ENCODE measurements around the gene ARPP19. TPM values are rescaled to one million over a fixed set of nuclear protein-coding genes. Genes with fewer than 3 reads are reported as not detected.
"Not testable (repeated sequence)": the region's sequence is repeated elsewhere in the genome, so short reads cannot be mapped to it uniquely, and the experiment has no call there.

The ARPP19 gene
- total RNA-seq, 1 donor from 2014 or later: 165 TPM

DNA sequence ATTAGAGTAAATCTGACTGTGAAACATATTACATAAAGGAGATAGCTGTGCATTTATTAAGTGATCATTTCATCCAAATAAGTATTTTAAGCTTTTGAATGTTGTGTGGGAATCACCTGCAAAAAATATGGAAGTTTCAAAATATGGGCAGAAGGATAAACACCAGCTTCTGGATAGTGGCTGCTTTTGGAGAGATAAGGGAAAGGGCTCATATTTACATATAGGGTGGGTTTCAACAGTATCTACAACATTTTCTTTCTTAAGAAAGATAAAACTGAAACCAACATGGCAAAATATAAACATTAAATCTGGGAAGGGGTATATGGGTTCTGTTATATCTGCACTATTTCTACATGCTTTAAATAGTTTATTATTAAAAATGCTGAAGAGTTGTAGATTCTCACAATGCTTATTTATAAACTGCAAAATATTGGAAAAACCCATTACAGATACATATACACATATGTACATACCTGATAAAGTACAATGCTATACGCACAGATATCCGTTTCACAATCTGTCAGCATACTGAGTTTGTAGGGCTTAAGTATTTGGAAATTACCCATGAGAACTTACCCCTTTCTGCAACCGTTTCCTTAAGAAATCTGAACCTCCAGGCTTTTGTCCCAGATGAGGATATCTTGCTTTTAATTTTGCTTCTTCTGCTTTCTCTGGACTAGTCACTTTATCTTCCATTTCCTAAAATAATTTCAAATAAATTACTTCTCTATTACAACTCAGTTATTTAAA, 12.1 kb downstream of the ARPP19 start:
- intact Hi-C loops (cut with micrococcal nuclease): no loop called here
- ATAC-seq (no peak), DNase-seq (no peak)

DNA sequence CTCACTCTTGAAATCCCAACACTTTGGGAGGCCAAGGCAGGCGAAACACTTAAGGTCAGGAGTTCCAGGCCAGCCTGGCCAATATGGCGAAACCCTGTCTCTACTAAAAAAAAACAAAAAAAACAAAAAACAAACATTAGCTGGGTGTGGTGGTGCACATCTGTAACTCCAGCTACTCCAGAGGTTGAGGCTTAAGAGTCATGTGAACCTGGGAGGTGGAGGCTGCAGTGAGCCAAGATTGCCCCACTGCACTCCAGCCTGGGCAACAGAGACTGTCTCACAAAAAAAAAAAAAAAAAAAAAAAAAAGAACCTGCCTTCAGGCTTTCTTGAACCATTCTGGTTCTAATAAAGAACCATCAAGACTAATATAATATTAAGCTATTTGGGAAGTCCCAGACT, 16.5 kb downstream of the ARPP19 start:
- no peak for DNase-seq
- ATAC-seq: peak; percentile 39
- intact Hi-C loops (cut with micrococcal nuclease): no loop called here

DNA sequence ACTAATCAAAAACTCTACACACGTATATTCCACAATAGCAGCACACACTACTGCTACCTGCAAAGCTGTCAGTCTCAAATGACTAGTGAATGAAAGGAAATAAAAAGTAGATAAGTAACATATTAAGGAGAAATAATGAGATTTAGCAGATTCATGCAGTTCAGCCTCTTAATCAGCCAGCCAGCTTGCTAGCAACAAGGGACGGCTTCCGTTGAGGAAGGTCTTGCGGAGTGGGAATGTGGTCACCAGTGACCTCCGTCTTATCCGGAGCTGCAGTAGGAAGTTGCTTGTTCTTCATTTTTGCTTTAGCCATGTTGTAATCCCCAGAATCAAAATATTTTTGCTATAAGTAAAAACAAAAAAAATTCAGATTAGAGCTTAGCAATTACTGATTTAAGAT, 17.1 kb downstream of the ARPP19 start:
- intact Hi-C loops (cut with micrococcal nuclease): no loop called here
- DNase-seq (no peak), ATAC-seq (peak; percentile 48)

DNA sequence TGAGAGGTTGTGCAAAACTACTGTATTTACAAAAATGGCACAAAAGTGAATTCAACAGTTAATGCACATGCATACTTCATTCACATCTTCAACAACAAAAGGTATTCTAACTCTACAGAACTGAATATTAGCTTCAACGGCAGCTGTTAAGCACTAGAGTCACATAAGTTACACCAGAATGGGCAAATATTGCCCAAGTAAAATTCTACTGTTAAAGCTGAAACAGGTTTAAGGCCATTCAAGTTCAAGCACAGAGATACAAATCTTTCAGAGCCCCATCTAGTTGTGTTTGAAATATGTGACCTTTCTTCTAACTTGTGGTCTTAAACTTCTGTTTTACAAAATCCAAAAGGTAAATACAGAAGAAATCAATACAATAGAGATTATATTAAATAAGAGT, 17.6 kb downstream of the ARPP19 start:
- DNase-seq; intact Hi-C loops (cut with micrococcal nuclease); ATAC-seq: not testable (repeated sequence)

DNA sequence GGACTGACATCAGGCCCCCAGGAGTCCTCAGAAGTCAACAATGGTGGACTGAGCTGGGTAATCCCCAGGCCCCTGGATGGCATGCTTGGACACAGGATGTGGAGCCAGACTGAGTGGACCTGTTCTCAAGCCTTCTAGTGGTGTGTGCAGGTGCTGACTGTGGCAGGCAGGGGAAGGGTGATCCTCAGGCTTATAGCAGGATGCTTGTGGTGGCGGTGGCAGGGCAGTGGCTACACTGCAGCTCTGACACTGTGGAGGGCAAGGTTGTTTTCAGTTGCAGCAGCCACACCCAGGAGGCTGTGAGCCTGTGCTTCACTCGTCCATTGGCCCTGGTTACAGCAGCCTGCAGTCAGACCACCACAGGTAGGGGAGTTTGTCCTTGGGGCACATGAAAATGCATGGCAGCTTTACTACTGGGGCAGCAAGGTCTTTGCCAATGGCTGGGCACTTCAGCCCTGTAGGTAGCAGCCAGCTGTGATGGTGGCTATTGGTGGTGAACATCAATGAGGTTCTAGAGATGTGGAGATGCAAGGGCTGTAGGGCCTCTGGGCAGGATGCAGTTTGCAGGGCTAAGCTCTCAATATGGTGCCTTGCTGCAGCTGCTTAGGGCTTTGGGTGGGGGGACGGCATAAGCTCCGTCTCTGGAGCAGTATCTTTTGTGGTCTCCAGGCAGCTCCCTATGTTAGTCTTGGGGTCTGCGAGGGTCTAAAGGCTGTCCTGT, 22.6 kb downstream of the ARPP19 start:
- intact Hi-C loops (cut with micrococcal nuclease): no loop called here
- DNase-seq (no peak), ATAC-seq (peak; percentile 50)

DNA sequence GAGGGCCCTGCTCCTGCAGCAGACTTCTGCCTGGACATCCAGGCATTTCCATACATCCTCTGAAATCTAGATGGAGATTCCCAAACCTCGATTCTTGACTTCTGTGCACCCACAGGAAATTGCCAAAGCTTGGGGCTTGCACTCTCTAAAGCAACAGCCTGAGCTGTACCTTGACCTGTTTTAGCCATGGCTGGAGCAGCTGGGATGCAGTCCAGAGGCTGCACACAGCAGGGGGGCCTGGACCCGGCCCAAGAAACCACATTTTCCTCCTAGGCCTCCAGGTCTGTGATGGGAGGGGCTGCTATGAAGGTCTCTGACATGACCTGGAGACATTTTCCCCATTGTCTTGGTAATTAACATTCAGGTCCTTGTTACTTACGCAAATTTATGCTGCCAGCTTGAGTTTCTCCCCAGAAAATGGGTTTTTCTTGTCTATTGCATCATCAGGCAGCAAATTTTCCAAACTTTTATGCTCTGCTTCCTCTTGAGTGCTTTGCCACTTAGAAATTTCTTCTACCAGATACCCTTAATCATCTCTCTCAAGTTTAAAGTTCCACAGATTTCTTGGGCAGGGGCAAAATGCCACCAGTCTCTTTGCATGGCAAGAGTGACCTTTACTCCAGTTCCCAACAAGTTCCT, 28.3 kb downstream of the ARPP19 start:
- DNase-seq (no peak), ATAC-seq (no peak)
- intact Hi-C loops (cut with micrococcal nuclease): no loop called here

DNA sequence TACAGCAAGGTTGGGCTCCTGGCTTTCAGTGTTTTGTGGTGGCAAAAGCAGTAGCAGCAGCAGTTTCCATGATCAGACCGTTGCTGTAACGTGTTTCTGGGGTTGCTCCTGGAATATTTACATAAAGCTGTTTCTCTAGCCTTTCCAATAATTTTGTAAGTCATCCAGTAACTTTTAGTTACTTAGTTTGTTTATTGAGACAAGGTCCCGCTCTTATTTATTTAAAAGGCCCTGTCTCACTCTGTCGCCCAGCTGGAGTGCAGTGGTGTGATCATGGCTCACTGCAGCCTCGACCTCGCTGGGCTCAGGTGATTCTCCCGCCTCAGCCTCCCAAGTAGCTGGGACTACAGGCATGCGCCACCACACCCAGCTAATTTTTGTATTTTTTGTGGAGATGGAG, 31.4 kb downstream of the ARPP19 start:
- DNase-seq (no peak), ATAC-seq (no peak)
- intact Hi-C loops (cut with micrococcal nuclease): no loop called here

DNA sequence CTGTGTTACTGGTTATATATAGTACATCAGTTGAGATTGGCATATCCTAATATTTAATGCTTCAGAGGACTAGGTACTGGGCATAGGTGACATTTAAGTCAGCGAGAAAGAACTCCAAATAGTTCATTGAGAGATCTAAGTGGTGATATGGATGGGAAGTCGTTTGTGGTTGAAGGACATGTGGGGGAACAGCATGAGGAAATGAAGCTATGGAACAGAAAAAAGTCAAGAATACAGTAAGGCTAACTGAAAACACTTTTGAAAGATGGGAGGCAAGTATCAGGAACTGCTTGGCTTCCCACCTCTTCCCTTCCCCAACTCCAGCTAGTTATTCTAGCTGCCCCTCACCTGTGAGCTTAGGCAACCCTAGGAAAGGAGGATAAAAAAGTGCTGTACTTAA, 36.4 kb downstream of the ARPP19 start:
- ATAC-seq (no peak), DNase-seq (no peak)
- intact Hi-C loops (cut with micrococcal nuclease): no loop called here

DNA sequence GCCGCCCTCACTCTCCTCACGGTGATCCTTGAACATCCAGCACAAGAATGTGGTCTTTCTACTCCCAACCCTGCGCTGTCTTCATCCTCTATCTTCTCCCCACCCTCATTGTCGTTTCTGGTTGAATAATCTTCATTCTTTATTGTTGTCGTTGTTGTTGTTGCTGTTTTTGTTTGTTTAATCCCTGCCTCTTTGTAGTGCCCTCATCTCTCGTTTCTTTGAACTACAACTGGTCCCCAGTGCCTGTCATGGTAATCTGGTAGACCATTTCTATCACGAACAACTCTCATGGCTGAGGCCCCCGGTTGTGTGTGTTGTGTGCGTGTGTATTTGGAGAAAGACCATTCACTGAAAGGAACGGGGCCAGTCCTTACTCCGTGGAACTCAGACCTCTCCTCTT, 38.9 kb downstream of the ARPP19 start:
- DNase-seq (no peak), ATAC-seq (no peak)
- intact Hi-C loops (cut with micrococcal nuclease): no loop called here

DNA sequence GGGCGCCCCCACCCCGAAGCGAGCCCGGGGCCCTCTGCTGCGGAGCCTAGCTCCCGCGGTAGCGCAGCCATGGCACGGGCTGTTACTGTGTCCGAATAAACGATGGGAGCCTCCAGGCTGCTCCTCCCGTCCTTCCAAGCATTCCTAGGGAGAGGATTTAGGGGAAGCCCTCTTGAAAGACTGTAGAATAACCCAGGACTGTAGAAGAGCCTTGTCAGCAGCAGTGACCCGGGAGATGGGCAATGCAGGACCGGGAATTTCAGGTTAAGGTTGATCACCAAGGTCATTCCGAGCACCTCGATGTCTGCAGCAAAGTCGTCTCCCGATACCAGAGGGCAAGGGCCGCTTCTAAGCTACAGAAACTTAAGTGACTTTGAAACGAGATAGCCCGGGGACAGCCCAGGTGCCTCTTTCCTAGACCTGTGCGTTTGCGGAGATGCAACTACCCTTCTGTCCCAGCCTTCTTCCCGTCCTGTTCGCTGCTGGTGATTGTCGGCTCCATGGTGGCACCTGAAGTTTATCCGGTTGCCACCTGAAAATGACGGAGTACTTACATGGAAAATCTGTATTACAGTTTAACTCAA, 39.4 kb downstream of the ARPP19 start:
- no peak for DNase-seq
- no peak for ATAC-seq
- intact Hi-C loops (cut with micrococcal nuclease): no loop called here

DNA sequence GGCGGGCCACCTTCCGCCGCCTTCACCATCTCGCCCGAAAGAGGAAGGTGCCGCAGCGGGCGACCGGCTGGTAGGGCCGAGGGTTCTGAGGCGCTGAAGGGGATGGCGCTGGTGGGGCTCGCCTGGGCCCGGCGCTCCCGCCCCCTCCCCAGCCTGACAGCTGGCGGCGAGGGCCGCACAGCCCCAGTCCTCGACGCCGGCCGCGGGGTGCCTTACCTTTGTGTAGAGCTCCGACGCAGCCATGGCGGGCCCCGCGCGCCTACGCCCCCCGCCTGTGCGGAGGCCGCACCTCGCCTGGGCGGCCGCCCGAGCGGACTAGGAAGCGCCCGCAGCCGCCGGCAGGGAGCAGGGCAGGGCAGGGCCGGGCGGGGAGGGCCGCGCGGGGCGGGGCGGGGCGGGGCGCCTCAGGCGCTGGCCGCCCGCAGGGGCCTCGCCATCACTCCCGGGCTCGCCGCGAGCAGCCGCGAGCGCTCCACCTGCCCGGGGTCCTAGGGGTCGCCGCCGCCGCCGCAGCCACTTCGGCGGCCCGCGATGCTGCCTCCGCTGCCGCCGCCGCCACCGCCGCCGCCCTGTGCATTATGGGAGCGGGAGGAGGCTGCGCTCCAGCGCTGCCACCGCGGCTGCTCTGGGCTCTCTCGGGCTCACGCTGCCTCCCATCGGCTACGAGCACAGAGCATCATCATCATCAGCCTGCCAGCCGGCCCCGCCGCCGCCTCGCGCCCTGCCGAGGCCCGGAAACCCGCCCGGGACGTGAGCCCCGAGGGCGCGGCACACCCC, 40.1 kb downstream of the ARPP19 start, which contains the start of gene MYO5A:
Gene MYO5A, minus strand, starts transcription at position 317 of the 777 bp plus-strand sequence. Its CDS starts 74 bp downstream, at position 243.
- intact Hi-C loops (cut with micrococcal nuclease): no loop called here
- DNase-seq (peak; percentile 88), ATAC-seq (peak; percentile 95)

DNA sequence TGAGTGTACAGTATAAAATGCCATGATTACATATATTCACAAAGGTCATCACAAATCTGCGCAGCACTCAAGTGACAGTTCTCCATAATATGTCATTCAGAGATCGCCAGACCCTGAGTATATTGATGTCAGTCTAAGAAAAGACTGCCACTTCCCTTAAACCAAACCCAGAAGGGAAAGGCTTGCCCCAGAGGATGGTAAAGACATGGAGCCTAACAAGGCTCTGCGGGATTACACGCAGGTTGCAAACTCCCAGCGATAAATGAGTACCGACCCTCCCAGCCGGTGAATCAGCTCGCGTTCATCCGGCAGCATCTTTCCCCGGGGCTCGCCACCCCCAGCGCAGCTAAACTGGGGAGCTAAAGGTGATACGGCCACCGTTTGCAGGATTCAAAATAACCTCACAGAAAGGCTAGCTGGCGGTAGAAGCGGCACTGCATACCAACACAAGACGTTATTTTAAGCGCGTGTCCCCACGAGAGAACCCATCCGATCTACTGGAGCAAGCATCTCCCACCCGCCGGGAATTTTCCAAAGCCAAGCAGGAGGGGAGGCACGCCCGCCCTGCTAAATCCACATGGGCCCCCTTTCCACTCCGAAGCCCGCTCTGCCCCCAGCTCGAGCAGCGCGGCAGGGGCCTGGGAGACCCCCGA, 40.8 kb downstream of the ARPP19 start:
- DNase-seq (no peak), ATAC-seq (peak; percentile 47)

DNA sequence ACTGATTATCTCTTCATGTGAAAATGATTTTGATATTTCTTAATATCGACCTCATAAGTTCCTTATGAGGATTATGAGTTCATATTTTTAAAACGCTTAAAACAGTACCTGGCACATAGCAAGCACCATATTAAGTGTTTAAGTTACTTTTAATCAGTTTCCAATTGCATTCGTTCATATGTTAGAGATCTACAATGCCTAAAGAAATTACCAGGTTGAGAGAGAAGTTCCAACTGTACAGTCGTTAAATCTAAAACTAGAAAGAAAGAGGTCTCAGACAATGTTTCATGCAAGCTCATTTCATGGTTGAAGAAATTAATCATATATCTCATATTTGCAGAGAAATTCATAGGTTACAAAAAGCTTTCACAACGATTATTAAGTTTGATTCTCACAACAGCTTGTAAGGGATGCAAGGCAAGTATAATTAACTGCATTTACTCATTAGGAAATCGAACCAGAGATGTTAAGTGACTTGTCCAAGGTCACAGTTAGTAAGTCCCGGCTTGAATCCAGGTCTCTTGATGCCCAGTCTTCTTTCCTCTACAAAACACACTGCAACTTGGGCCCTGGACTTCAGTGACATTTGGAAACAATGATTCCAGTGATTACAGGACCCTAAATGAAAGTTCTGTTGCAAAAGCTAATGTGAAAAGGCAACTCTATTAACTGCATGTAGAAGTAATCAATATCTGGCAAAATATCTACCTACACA, 41.5 kb downstream of the ARPP19 start:
- intact Hi-C loops (cut with micrococcal nuclease): no loop called here
- ATAC-seq (no peak), DNase-seq (no peak)

More for the DNA sequence above, 40.8 kb downstream of the ARPP19 start:
- intact Hi-C loops (cut with micrococcal nuclease): no loop called here

DNA sequence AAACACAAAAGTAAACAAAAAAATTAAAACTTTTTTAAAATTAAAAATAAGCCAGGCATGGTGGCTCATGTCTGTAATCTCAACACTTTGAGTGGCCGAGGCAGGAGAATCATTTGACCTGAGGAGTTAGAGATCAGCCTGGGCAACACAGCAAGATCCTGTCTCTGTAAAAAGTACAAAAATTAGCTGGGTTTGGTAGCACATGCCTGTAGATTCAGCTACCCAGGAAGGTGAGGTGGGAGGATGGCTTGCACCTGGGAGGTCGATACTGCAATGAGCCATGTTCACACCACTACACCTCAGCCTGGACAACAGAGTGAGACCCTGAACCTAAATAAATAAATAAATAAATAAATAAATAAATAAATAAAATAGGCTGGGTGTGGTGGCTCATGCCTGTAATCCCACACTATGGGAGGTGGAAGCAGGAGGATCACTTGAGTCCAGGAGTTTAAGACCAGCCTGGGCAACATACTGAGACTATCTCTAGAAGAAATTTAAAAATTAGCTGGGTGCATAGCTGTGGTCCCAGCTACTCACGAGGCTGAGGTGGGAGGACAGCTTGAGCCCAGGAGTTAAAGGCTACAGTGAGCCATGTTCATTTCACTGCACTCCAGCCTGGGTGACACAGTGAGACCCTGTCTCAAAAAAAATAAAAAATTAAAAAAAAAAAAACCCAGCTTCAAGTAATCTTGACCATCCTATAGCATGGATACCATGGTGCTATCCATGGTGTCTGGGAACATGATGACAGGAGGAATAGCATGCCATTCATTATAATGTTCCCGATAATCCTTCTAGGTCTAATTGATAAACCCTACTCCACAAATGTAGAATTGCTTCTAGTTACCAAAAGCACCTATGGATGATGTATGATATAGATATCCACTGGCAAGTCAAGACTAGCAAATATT, 44.4 kb downstream of the ARPP19 start:
- intact Hi-C loops (cut with micrococcal nuclease): no loop called here
- no peak for DNase-seq
- no peak for ATAC-seq

DNA sequence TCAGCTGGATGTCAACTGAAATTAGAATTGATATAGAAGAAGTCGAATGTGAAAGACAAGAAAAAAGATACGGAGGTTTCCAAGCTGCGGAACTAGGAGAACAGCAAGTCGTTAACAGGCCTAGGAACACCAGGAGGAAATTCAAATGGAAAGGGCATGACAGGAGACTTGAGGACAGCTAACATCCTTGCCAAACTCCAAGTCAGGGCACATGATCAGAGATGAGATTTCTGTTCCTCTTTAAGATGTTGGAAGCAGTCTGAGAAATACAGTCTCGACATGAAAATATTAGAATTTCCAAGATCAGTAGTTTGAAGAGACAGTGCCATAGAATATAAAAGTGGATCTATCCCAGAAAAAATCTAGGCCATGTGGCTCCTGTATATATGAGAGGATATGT, 45.2 kb downstream of the ARPP19 start:
- DNase-seq (no peak), ATAC-seq (no peak)
- intact Hi-C loops (cut with micrococcal nuclease): no loop called here

DNA sequence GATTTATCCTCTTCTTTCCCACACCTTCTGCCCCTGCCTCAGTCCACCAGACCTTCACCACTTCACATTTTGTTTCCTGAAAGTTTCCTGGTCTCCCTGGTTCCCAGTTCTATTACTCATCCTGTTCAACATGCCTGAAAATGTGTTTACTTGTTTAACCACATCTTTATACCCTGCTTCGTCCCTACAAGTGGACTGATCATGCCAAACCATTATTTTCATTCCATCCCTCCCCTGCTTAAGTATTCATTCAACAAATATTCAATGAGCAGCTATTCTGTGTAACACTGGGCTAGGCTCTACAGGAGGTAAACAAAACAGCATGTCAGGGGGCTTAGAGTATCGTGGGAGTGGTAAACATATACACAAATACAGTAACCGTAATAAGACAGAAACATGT, 45.6 kb downstream of the ARPP19 start:
- no peak for DNase-seq
- ATAC-seq: no peak
- intact Hi-C loops (cut with micrococcal nuclease): no loop called here

DNA sequence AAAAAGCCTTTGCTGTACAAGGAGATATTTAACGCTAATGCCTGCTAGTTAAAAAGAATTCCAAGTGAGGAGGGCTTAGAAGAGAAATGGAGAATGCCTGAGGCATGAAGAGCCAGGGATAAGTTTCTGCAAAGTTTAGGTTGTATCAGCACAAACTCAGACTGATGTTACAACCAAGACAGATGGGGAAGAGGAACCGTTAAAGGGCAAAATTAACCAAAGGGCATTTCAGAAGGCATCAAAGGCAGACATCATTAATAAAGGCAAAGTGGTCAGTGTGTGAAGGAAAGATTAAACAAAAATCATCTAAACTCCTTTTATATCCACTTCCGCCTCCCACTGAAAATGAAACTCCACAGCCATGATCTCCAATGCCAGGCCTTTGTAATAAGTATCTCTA, 47.1 kb downstream of the ARPP19 start:
- intact Hi-C loops (cut with micrococcal nuclease): no loop called here
- DNase-seq (no peak), ATAC-seq (no peak)

Data from left ventricle myocardium superior (tissue), 1 donor.